Thyroid gland (tissue), 4 donors: Measurements from ENCODE around the gene PCDH15. TPM values are rescaled to one million over a fixed set of nuclear protein-coding genes. Genes with fewer than 3 reads are reported as not detected.
A peak's percentile ranks its signal among the peaks of the same experiment; 100 is the strongest.

Experiments used
- DNase-seq, 2 donors: peaks; one replicate each; pipeline ENCODE4 v3.0.0-alpha.2; 2019
- H3K27ac ChIP-seq, 3 donors: fragments of 200-600 bp; sonication (generic); 1 replicate in 2 of 3; 2 replicates in 1 of 3; pipeline ENCODE4 v1.5.1; 2016 to 2019; ENCODE audit warnings: mild to moderate bottlenecking in 1 of 3, moderate library complexity in 1 of 3
- H3K27me3 ChIP-seq: fragments of 200-600 bp; sonication (generic); one replicate; pipeline ENCODE4 v1.5.1; 2019
- H3K36me3 ChIP-seq, 2 donors: fragments of 200-600 bp; sonication (generic); one replicate each; pipeline ENCODE4 v1.5.1; 2016 to 2019
- H3K4me1 ChIP-seq, 2 donors: fragments of 200-600 bp; sonication (generic); one replicate each; pipeline ENCODE4 v1.5.1; 2017 to 2019
- H3K4me3 ChIP-seq, 3 donors: fragments of 200-600 bp; sonication (generic); replicated peaks in 1 of 3; 1 replicate in 2 of 3; 2 replicates in 1 of 3; pipeline ENCODE4 v1.5.1; 2016; ENCODE audit warnings: mild to moderate bottlenecking in 1 of 3
- H3K9me3 ChIP-seq: fragments of 200-600 bp; sonication (generic); one replicate; pipeline ENCODE4 v1.5.1; 2017
- POLR2A ChIP-seq, 2 donors: fragments of 450-650 bp; IDR thresholded peaks; one replicate each; pipeline ENCODE4 v1.6.1; 2017; ENCODE audit warnings: antibody characterized with exemption in 2 of 2, mild to moderate bottlenecking in 2 of 2, moderate library complexity in 1 of 2
- whole genome bisulfite sequencing, 2 donors: methylation state at CpG; one replicate each; pipeline ENCODE4 v1.1.5; 2017; 5-methylcytosine and 5-hydroxymethylcytosine counted together
- intact Hi-C: fragments of 100-400 bp; cut with DNase I; formaldehyde crosslinking; loops from one replicate; pipeline ENCODE4 v1.15.1; 2023
- total RNA-seq, 4 donors: library from RNA; depleted of rRNA; stranded (reverse); fragments of >200 nt; gene quantifications; one replicate each; pipeline ENCODE4 v1.2.3, GENCODE V29; 2016
- TF ChIP-seq, protein P1 (sequence below), 6 experiments: fragments of 200-600 bp in 3 of 6; fragments of 450-650 bp in 3 of 6; sonication (generic) in 3 of 6; IDR thresholded peaks; one replicate each; pipeline ENCODE4 v1.5.1; 2016 to 2019; ENCODE audit warnings: antibody characterized with exemption in 6 of 6, mild to moderate bottlenecking in 2 of 6, inconsistent platforms in 1 of 6, moderate library complexity in 1 of 6

PCDH15 gene
- total RNA-seq, 4 donors from 2014 or later: not detected

DNA sequence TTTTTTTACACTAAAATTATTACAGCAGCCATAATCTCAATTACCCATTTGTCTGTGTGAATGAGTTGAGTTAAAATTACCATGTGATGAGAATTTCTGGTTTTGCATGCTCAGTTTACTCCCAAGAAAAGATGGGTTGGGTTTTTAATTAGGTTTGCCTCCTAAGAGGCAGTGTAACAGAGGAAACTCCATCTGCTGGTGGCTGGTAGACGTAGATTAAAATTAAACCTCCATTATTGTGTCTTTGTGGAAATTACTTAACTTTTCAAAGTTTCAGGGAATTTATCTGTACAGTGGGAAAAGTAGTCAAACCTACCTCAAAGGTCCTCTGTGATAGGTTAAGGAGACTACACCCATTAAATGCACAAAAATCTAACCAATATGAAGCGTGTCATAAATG lies 954.2 kb downstream of the PCDH15 start:
- H3K36me3 ChIP-seq: no peaks in the 10 kb centered on the region
- H3K9me3 ChIP-seq: no peaks in the 10 kb centered on the region
- H3K4me3 ChIP-seq: no peak overlapping the region
- H3K4me1 ChIP-seq: peaks cover 0 to 5% of the 10 kb centered on the region in 2 donors
- no peaks in the 10 kb centered on the region for H3K27me3 ChIP-seq
- no peak overlapping the region for H3K27ac ChIP-seq
- DNase-seq: no peak
- TF ChIP-seq POLR2A (IDR thresholded peaks at IDR 0.05): no peak
- TF ChIP-seq, protein P1, sequence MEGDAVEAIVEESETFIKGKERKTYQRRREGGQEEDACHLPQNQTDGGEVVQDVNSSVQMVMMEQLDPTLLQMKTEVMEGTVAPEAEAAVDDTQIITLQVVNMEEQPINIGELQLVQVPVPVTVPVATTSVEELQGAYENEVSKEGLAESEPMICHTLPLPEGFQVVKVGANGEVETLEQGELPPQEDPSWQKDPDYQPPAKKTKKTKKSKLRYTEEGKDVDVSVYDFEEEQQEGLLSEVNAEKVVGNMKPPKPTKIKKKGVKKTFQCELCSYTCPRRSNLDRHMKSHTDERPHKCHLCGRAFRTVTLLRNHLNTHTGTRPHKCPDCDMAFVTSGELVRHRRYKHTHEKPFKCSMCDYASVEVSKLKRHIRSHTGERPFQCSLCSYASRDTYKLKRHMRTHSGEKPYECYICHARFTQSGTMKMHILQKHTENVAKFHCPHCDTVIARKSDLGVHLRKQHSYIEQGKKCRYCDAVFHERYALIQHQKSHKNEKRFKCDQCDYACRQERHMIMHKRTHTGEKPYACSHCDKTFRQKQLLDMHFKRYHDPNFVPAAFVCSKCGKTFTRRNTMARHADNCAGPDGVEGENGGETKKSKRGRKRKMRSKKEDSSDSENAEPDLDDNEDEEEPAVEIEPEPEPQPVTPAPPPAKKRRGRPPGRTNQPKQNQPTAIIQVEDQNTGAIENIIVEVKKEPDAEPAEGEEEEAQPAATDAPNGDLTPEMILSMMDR (IDR thresholded peaks at IDR 0.05): no peak
- 81 to 87% methylated on average over 2 of the region's 2 CpGs for WGBS, 2 donors
- intact Hi-C loops: no loop called here

DNA sequence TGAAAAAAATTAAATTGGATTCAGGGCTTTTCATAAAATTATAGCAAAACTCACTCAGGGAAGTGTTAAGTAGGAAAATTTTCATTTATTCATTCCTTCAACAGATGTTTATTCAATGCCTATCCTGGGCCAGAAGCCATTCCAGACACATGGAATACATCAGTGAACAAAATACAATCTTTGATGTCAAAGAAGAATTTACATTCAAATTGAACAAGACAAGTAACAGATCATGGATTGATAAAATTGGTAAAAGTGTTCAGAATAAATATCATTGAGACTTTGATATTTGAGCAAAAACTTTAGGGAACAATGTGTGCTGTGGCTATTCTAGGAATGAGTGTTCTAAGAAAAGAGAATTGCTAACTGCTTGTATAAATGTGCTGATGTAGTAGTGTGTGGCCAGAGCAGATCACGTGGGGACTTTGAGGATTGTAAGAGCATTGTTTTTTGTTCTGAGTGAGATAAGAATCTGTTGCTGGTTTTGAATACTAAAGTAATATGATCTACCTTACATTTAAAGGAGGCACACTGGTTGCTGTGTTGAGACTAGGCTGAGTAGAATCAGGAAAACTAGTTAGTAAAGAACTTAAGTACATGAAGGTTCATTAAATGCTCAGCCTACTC lies 957.2 kb downstream of the PCDH15 start:
- Histone ChIP-seq H3K4me1 (peaks cover 0 to 5% of the 10 kb centered on the region in 2 donors), H3K27ac (peak overlapping the region in 2 of 3 donors; percentile 7 to 26), H3K9me3 (no peaks in the 10 kb centered on the region), H3K27me3 (no peaks in the 10 kb centered on the region), H3K36me3 (no peaks in the 10 kb centered on the region), H3K4me3 (no peak overlapping the region)
- no peak for TF ChIP-seq POLR2A (IDR thresholded peaks at IDR 0.05)
- TF ChIP-seq, protein P1 (IDR thresholded peaks at IDR 0.05): no peak
- intact Hi-C loops: no loop called here
- 2% methylated on average over 1 of the region's 1 CpG for WGBS, 2 donors
- DNase-seq: peak; percentile 60 to 62

- Histone ChIP-seq H3K27ac (no peak overlapping the region), H3K36me3 (no peaks in the 10 kb centered on the region), H3K4me1 (peaks cover 0 to 5% of the 10 kb centered on the region in 2 donors), H3K4me3 (no peak overlapping the region), H3K9me3 (no peaks in the 10 kb centered on the region), H3K27me3 (no peaks in the 10 kb centered on the region)
- intact Hi-C loops: no loop called here
- TF ChIP-seq, protein P1 (IDR thresholded peaks at IDR 0.05): no peak
- TF ChIP-seq POLR2A (IDR thresholded peaks at IDR 0.05): no peak
- no peak for DNase-seq
- WGBS, 2 donors: 61 to 64% methylated on average over 9 of the region's 9 CpGs
Observed at GRCh38 chr10:53841483-53842145, 959.4 kb downstream of the PCDH15 start.

DNA sequence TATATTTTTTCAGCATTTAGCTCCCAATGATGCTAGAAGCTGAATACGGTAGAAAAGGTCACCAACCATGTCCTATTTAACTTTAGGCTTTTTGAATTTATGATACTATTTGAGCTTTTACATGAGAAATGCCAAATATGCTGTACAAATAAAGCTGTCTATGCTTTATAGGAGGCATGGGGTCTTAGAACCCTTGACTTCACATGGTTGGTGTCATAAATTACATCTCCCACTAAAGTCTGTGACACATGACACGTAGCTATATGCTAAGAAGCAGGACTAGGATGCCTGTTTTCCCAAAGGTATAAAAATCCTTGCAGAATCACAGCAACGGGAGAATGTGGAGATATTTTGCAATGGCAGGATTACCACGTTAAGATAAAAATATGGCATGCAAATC lies 960.4 kb downstream of the PCDH15 start:
- Histone ChIP-seq H3K9me3 (no peaks in the 10 kb centered on the region), H3K27ac (no peak overlapping the region), H3K27me3 (no peaks in the 10 kb centered on the region), H3K36me3 (no peaks in the 10 kb centered on the region), H3K4me3 (no peak overlapping the region), H3K4me1 (peaks cover 0 to 5% of the 10 kb centered on the region in 2 donors)
- no peak for DNase-seq
- WGBS, 2 donors: 74 to 83% methylated on average over 4 of the region's 4 CpGs
- intact Hi-C loops: no loop called here
- TF ChIP-seq, protein P1 (IDR thresholded peaks at IDR 0.05): no peak
- no peak for TF ChIP-seq POLR2A (IDR thresholded peaks at IDR 0.05)

DNA sequence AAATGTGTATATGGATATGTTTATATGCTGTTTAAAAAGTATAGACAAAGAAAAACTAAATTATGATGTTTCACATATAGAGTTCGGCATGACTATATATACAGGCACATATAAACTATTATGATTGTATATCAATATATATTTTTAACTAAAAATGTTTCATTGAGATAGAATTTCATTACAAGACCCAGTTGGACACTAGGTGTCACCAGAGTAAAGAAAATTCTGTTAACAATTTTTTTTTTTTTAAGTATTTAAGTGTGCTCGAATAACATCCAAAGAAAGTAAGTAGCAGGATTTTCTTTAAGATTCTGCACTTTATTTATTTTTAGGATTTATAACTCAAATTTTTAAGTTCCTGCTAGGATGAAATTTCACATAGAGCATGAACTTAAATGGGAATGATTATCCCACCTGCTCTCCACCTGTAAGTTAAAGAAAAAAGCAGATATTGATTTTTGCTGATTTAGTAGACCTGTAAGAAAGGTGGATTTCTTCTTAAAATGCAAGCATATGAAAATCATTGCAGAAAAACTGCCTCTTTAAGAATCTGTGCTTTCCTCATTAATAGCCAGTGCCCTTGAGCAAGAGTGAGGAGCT lies 961.5 kb downstream of the PCDH15 start:
- Histone ChIP-seq H3K9me3 (no peaks in the 10 kb centered on the region), H3K27ac (no peak overlapping the region), H3K27me3 (no peaks in the 10 kb centered on the region), H3K4me1 (peaks cover 0 to 5% of the 10 kb centered on the region in 2 donors), H3K36me3 (no peaks in the 10 kb centered on the region), H3K4me3 (no peak overlapping the region)
- intact Hi-C loops: loop anchor here (10.0 kb wide), 1 partner anchor 565 kb away; no protein-coding TSS in a partner anchor
- WGBS, 2 donors: 24 to 32% methylated on average over 2 of the region's 2 CpGs
- no peak for DNase-seq
- TF ChIP-seq, protein P1 (IDR thresholded peaks at IDR 0.05): peak; percentile 11 to 69 (median 52)
- TF ChIP-seq POLR2A (IDR thresholded peaks at IDR 0.05): no peak
